Left ventricle myocardium inferior (tissue), 1 donor: Measurements from ENCODE around the gene PRDM8. TPM values are rescaled to one million over a fixed set of nuclear protein-coding genes. Genes with fewer than 3 reads are reported as not detected.

ENCODE experiments used
- DNase-seq: peaks from one replicate; pipeline ENCODE4 v3.0.0-alpha.2; 2020
- H3K27ac ChIP-seq: fragments of 200-600 bp; replicated peaks from 2 replicates; pipeline ENCODE4 v1.8.0; 2021
- H3K27me3 ChIP-seq: fragments of 200-600 bp; 2 replicates; pipeline ENCODE4 v1.8.0; 2021; ENCODE audit warnings: low read depth
- H3K36me3 ChIP-seq: fragments of 200-600 bp; 2 replicates; pipeline ENCODE4 v1.8.0; 2021
- H3K4me1 ChIP-seq: fragments of 200-600 bp; 2 replicates; pipeline ENCODE4 v1.8.0; 2021
- H3K4me3 ChIP-seq: fragments of 200-600 bp; 2 replicates; pipeline ENCODE4 v1.8.0; 2021; ENCODE audit warnings: mild to moderate bottlenecking, moderate library complexity
- H3K9me3 ChIP-seq: fragments of 200-600 bp; replicated peaks from 2 replicates; pipeline ENCODE4 v1.8.0; 2021
- intact Hi-C: fragments of 100-400 bp; cut with micrococcal nuclease; formaldehyde crosslinking; loops from one replicate; pipeline ENCODE4 v1.11.0; 2022
- total RNA-seq: library from RNA; stranded (reverse); fragmentation: NEBNext Ultra II Directional; extraction: Animal tissue kit (Norgen Biotek cat#: 25700); gene quantifications from one replicate; pipeline ENCODE4 v1.2.1, GENCODE V29; 2021
- TF ChIP-seq, protein P1 (sequence below): fragments of 200-600 bp; IDR thresholded peaks from 2 replicates; pipeline ENCODE4 v1.8.0; 2021; ENCODE audit warnings: antibody characterized with exemption, mild to moderate bottlenecking, borderline replicate concordance
- donor health status: DM: no; HTN: yes; CAD: no; lungs with severe emphysema.

The PRDM8 gene
- total RNA-seq, 1 donor from 2014 or later: 0.66 TPM

DNA sequence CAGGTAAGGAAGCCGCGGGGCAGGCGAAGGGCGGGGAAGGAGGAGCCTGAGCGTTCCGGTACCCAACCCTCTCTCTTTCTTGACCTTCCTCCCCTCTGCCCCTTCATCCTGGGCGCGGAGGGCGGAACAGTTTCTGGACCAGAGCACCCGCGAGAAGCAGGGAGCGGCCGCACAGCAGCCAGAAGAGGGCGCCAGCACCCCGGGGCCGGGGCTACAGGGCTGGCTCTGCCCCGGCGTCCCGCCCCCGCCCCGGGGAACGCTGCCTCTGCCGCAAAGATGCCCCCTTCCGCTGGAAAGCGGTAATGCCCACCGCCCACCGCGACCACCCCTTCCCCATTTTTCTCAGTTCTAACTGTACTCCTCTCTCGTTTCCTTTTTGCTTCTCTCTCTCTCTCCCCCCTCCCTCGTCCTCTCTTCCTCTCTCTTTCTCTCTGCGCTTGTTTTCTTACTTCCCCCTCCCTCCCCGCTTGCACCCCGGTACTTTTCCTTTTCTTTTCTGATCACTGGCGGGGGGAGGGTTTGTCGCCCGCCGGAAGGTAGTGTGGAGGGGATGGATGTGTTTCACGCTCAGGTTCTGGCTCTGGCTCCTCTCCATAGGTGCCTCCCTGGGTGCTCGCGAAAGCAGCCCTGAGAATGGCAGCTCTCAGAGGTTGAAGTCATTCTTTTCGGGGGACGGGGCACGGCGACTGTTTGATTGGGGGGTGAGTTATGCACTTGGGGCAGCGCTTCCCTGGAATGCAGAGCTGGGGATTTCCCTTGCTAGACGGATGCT, 13.1 kb upstream of the PRDM8 start:
- peak; percentile 87 for DNase-seq
- TF ChIP-seq, protein P1, sequence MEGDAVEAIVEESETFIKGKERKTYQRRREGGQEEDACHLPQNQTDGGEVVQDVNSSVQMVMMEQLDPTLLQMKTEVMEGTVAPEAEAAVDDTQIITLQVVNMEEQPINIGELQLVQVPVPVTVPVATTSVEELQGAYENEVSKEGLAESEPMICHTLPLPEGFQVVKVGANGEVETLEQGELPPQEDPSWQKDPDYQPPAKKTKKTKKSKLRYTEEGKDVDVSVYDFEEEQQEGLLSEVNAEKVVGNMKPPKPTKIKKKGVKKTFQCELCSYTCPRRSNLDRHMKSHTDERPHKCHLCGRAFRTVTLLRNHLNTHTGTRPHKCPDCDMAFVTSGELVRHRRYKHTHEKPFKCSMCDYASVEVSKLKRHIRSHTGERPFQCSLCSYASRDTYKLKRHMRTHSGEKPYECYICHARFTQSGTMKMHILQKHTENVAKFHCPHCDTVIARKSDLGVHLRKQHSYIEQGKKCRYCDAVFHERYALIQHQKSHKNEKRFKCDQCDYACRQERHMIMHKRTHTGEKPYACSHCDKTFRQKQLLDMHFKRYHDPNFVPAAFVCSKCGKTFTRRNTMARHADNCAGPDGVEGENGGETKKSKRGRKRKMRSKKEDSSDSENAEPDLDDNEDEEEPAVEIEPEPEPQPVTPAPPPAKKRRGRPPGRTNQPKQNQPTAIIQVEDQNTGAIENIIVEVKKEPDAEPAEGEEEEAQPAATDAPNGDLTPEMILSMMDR: peak; percentile 93
- peak overlapping the region; percentile 71 for H3K27ac ChIP-seq
- peaks cover 10% of the 10 kb centered on the region for H3K9me3 ChIP-seq
- H3K27me3 ChIP-seq: peaks cover 53% of the 10 kb centered on the region
- H3K36me3 ChIP-seq: no peaks in the 10 kb centered on the region
- H3K4me1 ChIP-seq: peaks cover 40% of the 10 kb centered on the region
- peak overlapping the region; percentile 71 for H3K4me3 ChIP-seq
- intact Hi-C loops: no loop called here

DNA sequence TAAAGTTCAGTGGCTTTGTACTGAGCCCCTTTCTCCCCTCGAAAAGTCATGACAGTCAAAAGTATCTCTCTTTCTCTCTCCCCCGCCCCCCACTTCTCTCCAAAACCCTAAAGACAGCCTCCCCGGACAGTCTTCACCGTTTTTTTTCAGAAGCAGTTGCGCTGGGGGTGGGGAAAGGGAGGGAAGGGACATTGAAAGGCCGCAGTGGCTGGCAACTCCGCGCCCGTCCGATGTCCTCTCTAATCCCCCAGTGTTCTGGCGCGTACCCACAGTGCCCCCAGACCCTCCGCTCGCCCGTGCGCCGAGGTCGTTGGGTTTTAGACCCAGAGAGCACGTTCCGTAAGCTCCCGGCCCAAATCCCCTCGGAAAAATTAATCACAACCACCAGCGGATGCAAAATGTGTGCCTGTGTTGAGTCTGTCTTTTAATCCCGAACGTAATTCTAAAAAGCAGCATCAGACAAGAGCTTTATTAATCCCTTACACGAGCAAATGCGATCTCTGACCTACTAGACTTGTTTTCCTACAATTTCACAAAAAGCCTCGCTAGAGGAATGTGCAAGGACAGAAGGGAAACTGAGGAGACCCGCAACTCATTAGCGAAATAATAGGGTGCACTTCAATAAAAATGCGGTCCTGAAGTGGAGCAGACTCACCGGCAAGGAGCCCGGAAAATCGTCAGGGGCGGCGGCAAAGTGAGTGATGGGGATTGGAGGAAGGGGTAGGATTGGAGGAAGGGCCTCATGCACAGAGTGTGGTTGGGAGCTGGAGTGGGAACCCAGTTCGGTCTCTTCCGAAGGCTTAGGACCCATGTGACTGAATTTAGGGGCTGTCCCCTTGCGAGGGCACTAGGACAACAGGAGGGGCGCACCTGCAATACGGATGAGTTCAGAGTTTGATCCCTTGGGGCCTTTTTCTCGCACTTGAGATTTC, 12.2 kb upstream of the PRDM8 start:
- no peak for DNase-seq
- H3K4me3 ChIP-seq: peak overlapping the region; percentile 71
- H3K9me3 ChIP-seq: peaks cover 1% of the 10 kb centered on the region
- H3K27ac ChIP-seq: peak overlapping the region; percentile 71
- H3K27me3 ChIP-seq: peaks cover 62% of the 10 kb centered on the region
- intact Hi-C loops: no loop called here
- H3K36me3 ChIP-seq: no peaks in the 10 kb centered on the region
- peaks cover 42% of the 10 kb centered on the region for H3K4me1 ChIP-seq
- TF ChIP-seq, protein P1: no peak

DNA sequence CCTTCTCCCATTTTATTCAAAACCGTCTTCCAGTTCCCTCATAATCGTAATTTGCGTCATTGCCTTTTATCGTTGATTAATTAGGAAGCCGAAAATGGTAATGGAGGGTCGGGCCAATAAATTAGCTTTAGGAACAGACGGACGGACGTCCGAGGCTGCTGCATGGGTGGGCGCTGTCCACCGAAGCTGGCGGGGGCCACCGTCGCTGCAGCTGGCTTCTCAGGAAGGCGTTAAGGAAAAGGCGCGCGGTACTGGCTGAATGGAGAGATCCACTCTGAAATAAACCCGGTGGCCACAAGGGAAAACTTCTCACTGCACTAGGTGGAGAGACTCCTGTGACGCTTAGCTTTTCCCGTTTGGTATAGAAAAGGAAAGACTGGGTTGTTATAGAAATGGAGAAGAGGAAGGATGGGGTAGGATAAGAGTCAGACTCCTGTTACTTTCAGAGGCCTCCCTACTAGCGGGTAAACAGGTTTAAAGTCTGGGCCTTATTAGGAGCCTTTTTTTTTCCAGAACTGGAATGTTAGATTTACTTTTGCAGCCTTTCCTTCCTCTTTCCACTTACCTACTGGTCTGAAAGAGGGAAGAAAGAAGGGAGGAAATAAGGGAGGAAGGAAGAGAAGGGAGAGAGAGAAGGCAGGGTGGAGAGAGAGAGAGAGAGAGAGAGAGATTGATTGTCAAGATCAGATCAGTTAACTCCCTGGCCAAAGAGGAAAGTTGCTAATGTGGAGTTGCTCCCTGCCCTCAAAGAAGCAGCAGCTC, 11.3 kb upstream of the PRDM8 start:
- intact Hi-C loops: no loop called here

DNA sequence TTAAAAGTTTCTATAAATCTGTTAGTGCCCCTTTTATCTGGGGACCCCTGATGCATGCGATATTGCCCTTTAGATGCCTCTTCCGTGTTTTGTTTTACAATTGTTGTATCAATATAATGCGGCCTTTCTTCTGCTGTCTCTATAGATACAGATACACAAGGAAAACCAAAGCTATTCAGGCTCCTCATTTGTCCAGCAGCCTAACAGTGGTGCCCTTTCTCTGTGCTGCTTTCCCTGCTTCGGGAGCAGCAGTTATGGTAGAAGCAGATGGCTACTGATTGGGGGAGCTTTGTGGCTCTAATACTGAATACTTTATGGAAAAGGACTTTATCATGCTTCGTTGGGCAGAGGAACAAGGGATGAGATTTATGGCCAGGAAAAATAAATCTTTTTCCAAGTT, 10.6 kb upstream of the PRDM8 start:
- no peak overlapping the region for H3K4me3 ChIP-seq
- peaks cover 46% of the 10 kb centered on the region for H3K4me1 ChIP-seq
- no peaks in the 10 kb centered on the region for H3K36me3 ChIP-seq
- TF ChIP-seq, protein P1: no peak
- no peak for DNase-seq
- no peak overlapping the region for H3K27ac ChIP-seq
- H3K9me3 ChIP-seq: no peaks in the 10 kb centered on the region
- H3K27me3 ChIP-seq: peaks cover 78% of the 10 kb centered on the region
- intact Hi-C loops: no loop called here

More for the DNA sequence above, 11.3 kb upstream of the PRDM8 start:
- H3K4me3 ChIP-seq: peak overlapping the region; percentile 71
- H3K27me3 ChIP-seq: peaks cover 70% of the 10 kb centered on the region
- H3K9me3 ChIP-seq: no peaks in the 10 kb centered on the region
- H3K4me1 ChIP-seq: peaks cover 46% of the 10 kb centered on the region
- H3K36me3 ChIP-seq: no peaks in the 10 kb centered on the region
- TF ChIP-seq, protein P1: no peak
- DNase-seq: no peak
- H3K27ac ChIP-seq: no peak overlapping the region

DNA sequence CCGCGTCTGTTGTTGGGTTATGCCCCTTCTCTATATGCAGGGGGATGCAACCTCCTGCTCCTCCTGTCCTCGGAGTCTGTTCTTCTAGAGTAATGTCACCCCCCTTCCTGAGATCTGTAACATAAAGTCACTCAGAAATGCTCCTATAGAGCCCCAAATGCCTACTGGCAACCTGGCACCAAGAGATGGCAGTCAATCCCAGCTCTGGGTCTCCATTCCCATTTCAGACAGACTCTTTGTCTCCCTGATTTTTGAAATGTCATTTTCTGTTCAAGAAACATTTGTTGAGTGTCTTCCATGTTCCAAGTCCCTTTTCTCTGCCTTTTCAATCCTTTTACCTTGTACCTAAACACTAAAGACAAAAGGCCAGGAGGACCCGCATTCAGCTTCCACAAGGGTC, 9.6 kb upstream of the PRDM8 start:
- Histone ChIP-seq H3K9me3 (no peaks in the 10 kb centered on the region), H3K36me3 (no peaks in the 10 kb centered on the region), H3K4me3 (no peak overlapping the region), H3K27ac (no peak overlapping the region), H3K27me3 (peaks cover 88% of the 10 kb centered on the region), H3K4me1 (peaks cover 40% of the 10 kb centered on the region)
- no peak for DNase-seq
- intact Hi-C loops: no loop called here
- TF ChIP-seq, protein P1: no peak
